ENCODE data around the gene ALDH3A2.
"Not testable (repeated sequence)": the region's sequence is repeated elsewhere in the genome, so short reads cannot be mapped to it uniquely, and the experiment has no call there.

ALDH3A2 gene

GRCh38 chr17:19683117-19683516, 34.6 kb downstream of the ALDH3A2 start:
- no peak for DNase-seq

- not testable (repeated sequence) for DNase-seq
These were observed 36.5 kb downstream of the ALDH3A2 start for GRCh38 chr17:19684909-19685580.

GRCh38 chr17:19686400-19687090, 38.0 kb downstream of the ALDH3A2 start:
- DNase-seq, result no peak

- no peak for DNase-seq
These were observed 53.7 kb downstream of the ALDH3A2 start for GRCh38 chr17:19702217-19702641.

- DNase-seq, result no peak
These were observed 54.7 kb downstream of the ALDH3A2 start for GRCh38 chr17:19703106-19703827.

GRCh38 chr17:19703828-19704613, 55.5 kb downstream of the ALDH3A2 start:
- DNase-seq, result no peak

- DNase-seq, result no peak
These were observed 56.6 kb downstream of the ALDH3A2 start for GRCh38 chr17:19705201-19705600.

- DNase-seq, result no peak
These were observed 57.5 kb downstream of the ALDH3A2 start for GRCh38 chr17:19705771-19706770.

GRCh38 chr17:19706791-19707727, 58.5 kb downstream of the ALDH3A2 start:
- no peak for DNase-seq

GRCh38 chr17:19707728-19708221, 59.2 kb downstream of the ALDH3A2 start:
- DNase-seq, result no peak

GRCh38 chr17:19708431-19709175, 60.1 kb downstream of the ALDH3A2 start:
- DNase-seq, result no peak

GRCh38 chr17:19709841-19710240, 61.3 kb downstream of the ALDH3A2 start:
- DNase-seq, result no peak

- no peak for DNase-seq
These were observed 64.0 kb downstream of the ALDH3A2 start for GRCh38 chr17:19712436-19713004.

- DNase-seq, result no peak
These were observed 64.9 kb downstream of the ALDH3A2 start for GRCh38 chr17:19713462-19713861.

- DNase-seq, result no peak
These were observed 65.4 kb downstream of the ALDH3A2 start for GRCh38 chr17:19713901-19714361.

- no peak for DNase-seq
These were observed 66.2 kb downstream of the ALDH3A2 start for GRCh38 chr17:19714542-19715411.

GRCh38 chr17:19716108-19717030, 67.8 kb downstream of the ALDH3A2 start, which contains the start of gene SLC47A2:
SLC47A2 (minus strand) TSS chr17:19716584; CDS start chr17:19716555, 29 bp downstream.
- DNase-seq, result no peak

Data from NCI-H2081 treated with DMSO at 0.1 percent for 48 hours (cell line).